Hair follicular keratinocyte (primary cell): Measurements from ENCODE around the gene MIA2. TPM values are rescaled to one million over a fixed set of nuclear protein-coding genes. Genes with fewer than 3 reads are reported as not detected.

ENCODE experiments used
- total RNA-seq: library from RNA; depleted of rRNA; stranded (reverse); fragments of >200 nt; gene quantifications from 2 replicates; pipeline ENCODE4 v1.2.3, GENCODE V29; 2015

MIA2 gene
- total RNA-seq, result 15.3 and 19.8 TPM in 2 replicates

GRCh38 chr14:39233680-39234326 is at the start of gene MIA2:
TSS of gene MIA2 (plus strand) at chr14:39233915. CDS start at chr14:39234115, 200 bp downstream.

GRCh38 chr14:39432179-39432618 is 198.5 kb downstream of the MIA2 start, which contains the start of gene FBXO33:
TSS of gene FBXO33 (minus strand) at chr14:39432433. CDS start at chr14:39432162, 271 bp downstream.

Other genes with a start within 250 kb of the MIA2 start
- gene SEC23A, start 130.7 kb upstream of the MIA2 start, total RNA-seq, result 80.5 and 85.4 TPM in 2 replicates
- gene GEMIN2, start 119.6 kb upstream of the MIA2 start, total RNA-seq, result 37.5 and 55.2 TPM in 2 replicates
- 13.3 and 16.0 TPM in 2 replicates for gene TRAPPC6B, start 63.6 kb upstream of the MIA2 start, total RNA-seq
- gene PNN, start 58.7 kb upstream of the MIA2 start, total RNA-seq, result 15.2 and 20.5 TPM in 2 replicates
- gene FBXO33, start 198.5 kb downstream of the MIA2 start, total RNA-seq, result 7.0 and 14.2 TPM in 2 replicates